ENCODE results near the gene RBM6.

The RBM6 gene

DNA sequence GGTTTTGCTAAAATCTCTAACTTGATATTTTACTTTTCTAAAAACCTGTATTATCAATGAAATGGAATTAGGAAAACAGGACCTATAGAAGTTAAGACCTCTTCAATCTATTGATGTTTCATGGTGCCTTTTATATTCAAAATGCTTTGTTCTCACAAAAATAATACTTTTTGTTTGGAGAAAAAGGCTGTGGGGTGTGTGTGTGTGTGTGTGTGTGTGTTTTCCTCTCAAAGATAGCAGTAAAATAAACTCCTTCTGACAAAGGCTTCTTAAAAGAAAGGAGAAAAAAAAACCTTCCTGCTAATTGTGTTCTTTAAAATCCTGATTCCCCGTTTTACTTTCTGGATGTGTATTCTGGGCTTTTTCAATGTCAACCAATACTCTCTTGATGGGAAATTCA lies 54.5 kb downstream of the RBM6 start:
- H3K36me3 ChIP-seq (ENCODE audit: insufficient read depth, insufficient read length, low read length), result peaks cover 18% of the 10 kb centered on the region
- TF ChIP-seq ZNF274 (IDR thresholded peaks at IDR 0.05; ENCODE audit: low read depth, low read length) (no peak), YY1 (IDR thresholded peaks at IDR 0.05; ENCODE audit: insufficient read depth, insufficient read length) (no peak), SUZ12 (IDR thresholded peaks at IDR 0.05; ENCODE audit: extremely low read depth, insufficient read depth, insufficient read length) (no peak)

DNA sequence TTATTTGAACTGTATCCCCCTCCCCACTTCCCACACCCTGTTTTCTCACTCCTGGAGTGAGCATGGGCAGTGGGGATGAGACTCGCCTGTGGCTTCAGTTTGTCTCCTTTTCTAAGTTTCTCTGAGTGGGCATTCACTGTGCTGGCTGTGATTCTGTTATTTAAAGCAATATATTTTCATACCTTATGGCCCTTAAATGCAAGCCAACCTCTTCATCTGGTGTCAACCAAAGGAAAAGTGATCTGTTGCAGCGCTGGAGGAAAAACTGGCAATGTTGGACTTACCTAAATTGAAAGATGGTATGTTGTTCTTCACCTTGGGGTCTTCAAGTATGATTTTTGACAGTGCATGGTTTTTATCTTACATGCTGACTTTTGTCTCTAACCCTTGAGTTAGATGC lies 56.1 kb downstream of the RBM6 start:
- H3K4me3 ChIP-seq (ENCODE audit: insufficient read length, low read depth), result no peak overlapping the region
- no peaks in the 10 kb centered on the region for H3K9me3 ChIP-seq (ENCODE audit: insufficient read depth, low read length)
- TF ChIP-seq YY1 (IDR thresholded peaks at IDR 0.05; ENCODE audit: insufficient read depth, insufficient read length) (no peak), ZNF274 (IDR thresholded peaks at IDR 0.05; ENCODE audit: low read depth, low read length) (no peak), SUZ12 (IDR thresholded peaks at IDR 0.05; ENCODE audit: extremely low read depth, insufficient read depth, insufficient read length) (no peak)
- DNase-seq (ENCODE audit: low read depth, low spot score), result no peak
- no peaks in the 10 kb centered on the region for H3K4me1 ChIP-seq (ENCODE audit: insufficient read depth, insufficient read length)
- H3K27me3 ChIP-seq (ENCODE audit: insufficient read depth, insufficient read length), result no peaks in the 10 kb centered on the region
- no peak overlapping the region for H3K9ac ChIP-seq (ENCODE audit: insufficient read length, low read depth)
- H3K36me3 ChIP-seq (ENCODE audit: insufficient read depth, insufficient read length, low read length), result peaks cover 13% of the 10 kb centered on the region

More for the DNA sequence above, 54.5 kb downstream of the RBM6 start:
- Histone ChIP-seq H3K9ac (ENCODE audit: insufficient read length, low read depth) (no peak overlapping the region), H3K4me1 (ENCODE audit: insufficient read depth, insufficient read length) (no peaks in the 10 kb centered on the region), H3K9me3 (ENCODE audit: insufficient read depth, low read length) (no peaks in the 10 kb centered on the region), H3K4me3 (ENCODE audit: insufficient read length, low read depth) (no peak overlapping the region), H3K27me3 (ENCODE audit: insufficient read depth, insufficient read length) (no peaks in the 10 kb centered on the region)
- DNase-seq (ENCODE audit: low read depth, low spot score), result no peak

DNA sequence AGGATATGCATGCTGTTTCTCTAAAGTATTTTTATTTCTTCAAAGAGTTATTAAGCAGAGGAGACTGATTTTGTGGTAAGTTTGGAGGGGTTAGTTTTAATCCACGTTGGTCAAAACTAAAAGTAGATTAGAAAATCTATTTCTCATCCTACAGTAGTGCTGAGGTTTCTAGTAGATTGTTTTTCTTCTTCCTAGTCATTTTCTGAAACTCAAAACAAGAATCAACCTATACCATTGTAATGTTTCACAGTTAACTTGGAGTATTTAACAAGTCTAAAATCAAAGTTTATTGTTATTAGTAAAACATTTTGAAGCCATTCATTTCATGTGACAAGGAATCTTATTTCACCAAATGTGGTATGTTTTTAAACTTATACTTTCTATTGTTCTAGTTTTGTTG lies 57.9 kb downstream of the RBM6 start:
- no peak for TF ChIP-seq SUZ12 (IDR thresholded peaks at IDR 0.05; ENCODE audit: extremely low read depth, insufficient read depth, insufficient read length)
- TF ChIP-seq ZNF274 (IDR thresholded peaks at IDR 0.05; ENCODE audit: low read depth, low read length), result no peak
- TF ChIP-seq YY1 (IDR thresholded peaks at IDR 0.05; ENCODE audit: insufficient read depth, insufficient read length), result no peak
- H3K4me3 ChIP-seq (ENCODE audit: insufficient read length, low read depth), result no peak overlapping the region
- DNase-seq (ENCODE audit: low read depth, low spot score), result no peak
- no peaks in the 10 kb centered on the region for H3K27me3 ChIP-seq (ENCODE audit: insufficient read depth, insufficient read length)
- H3K36me3 ChIP-seq (ENCODE audit: insufficient read depth, insufficient read length, low read length), result peaks cover 21% of the 10 kb centered on the region
- H3K4me1 ChIP-seq (ENCODE audit: insufficient read depth, insufficient read length), result no peaks in the 10 kb centered on the region
- no peak overlapping the region for H3K9ac ChIP-seq (ENCODE audit: insufficient read length, low read depth)
- H3K9me3 ChIP-seq (ENCODE audit: insufficient read depth, low read length), result no peaks in the 10 kb centered on the region

DNA sequence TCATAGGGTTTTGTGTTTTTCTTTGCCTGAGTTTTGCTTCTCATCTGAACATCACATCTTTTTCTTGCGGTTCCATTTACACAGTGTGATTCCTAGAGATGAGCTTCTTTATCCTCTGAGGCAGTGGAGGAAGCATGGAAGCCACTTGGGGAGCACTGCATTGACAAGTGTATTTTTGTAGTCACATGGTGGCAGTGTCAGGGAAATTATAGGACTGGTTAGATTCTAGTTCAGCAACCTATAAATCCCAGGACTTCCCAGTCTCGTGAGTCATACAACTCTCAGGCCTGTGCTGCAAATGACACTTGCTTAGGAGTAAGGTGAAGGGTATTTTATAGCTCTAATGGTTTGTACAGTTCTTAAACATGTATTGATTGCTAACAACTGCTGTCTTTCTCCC lies 58.4 kb downstream of the RBM6 start:
- Histone ChIP-seq H3K27me3 (ENCODE audit: insufficient read depth, insufficient read length) (no peaks in the 10 kb centered on the region), H3K36me3 (ENCODE audit: insufficient read depth, insufficient read length, low read length) (peaks cover 18% of the 10 kb centered on the region), H3K9ac (ENCODE audit: insufficient read length, low read depth) (no peak overlapping the region), H3K4me1 (ENCODE audit: insufficient read depth, insufficient read length) (no peaks in the 10 kb centered on the region), H3K9me3 (ENCODE audit: insufficient read depth, low read length) (no peaks in the 10 kb centered on the region), H3K4me3 (ENCODE audit: insufficient read length, low read depth) (no peak overlapping the region)
- no peak for DNase-seq (ENCODE audit: low read depth, low spot score)
- TF ChIP-seq SUZ12 (IDR thresholded peaks at IDR 0.05; ENCODE audit: extremely low read depth, insufficient read depth, insufficient read length) (no peak), YY1 (IDR thresholded peaks at IDR 0.05; ENCODE audit: insufficient read depth, insufficient read length) (no peak), ZNF274 (IDR thresholded peaks at IDR 0.05; ENCODE audit: low read depth, low read length) (no peak)

DNA sequence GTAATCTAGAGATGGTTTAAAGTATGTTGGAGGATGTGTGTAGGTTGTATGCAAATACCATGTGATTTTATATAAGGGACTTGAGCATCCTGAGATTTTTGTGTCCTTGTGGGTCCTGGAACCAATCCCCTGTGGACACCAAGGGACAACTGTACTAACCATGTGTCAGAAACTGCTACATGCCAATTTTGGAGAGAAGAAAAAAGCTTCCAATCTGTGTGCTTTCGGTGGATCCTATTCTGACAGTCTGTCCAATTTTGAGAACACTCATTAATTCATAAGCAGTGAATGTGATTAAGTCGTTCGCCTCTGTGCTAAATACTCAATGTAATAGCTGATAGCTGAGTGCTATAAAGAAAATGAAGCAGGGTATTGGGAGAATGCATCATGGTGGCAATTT lies 61.6 kb downstream of the RBM6 start:
- Histone ChIP-seq H3K4me1 (ENCODE audit: insufficient read depth, insufficient read length) (no peaks in the 10 kb centered on the region), H3K36me3 (ENCODE audit: insufficient read depth, insufficient read length, low read length) (peaks cover 25% of the 10 kb centered on the region), H3K9me3 (ENCODE audit: insufficient read depth, low read length) (no peaks in the 10 kb centered on the region), H3K4me3 (ENCODE audit: insufficient read length, low read depth) (no peak overlapping the region), H3K27me3 (ENCODE audit: insufficient read depth, insufficient read length) (no peaks in the 10 kb centered on the region), H3K9ac (ENCODE audit: insufficient read length, low read depth) (no peak overlapping the region)
- TF ChIP-seq SUZ12 (IDR thresholded peaks at IDR 0.05; ENCODE audit: extremely low read depth, insufficient read depth, insufficient read length), result no peak
- TF ChIP-seq YY1 (IDR thresholded peaks at IDR 0.05; ENCODE audit: insufficient read depth, insufficient read length), result no peak
- no peak for TF ChIP-seq ZNF274 (IDR thresholded peaks at IDR 0.05; ENCODE audit: low read depth, low read length)
- DNase-seq (ENCODE audit: low read depth, low spot score), result no peak

DNA sequence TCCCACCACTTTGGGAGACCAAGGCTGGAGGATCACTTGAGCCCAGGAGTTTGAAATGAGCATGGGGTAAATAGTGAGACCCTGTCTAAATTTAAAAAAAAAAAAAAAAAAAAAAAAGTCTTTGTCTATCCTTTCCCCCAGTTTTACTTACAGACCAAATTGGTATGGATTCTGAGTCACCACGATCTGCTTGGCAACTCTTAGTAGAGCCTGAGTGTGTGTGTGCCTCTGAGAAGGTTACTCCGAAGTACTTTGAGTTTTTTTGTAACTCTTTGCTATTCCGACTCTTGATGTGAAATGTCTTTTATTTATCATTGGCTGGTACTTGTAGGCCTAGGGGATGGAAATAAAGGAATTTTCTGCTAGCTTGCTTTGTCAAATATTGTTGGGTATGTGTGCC lies 63.3 kb downstream of the RBM6 start:
- DNase-seq (ENCODE audit: low read depth, low spot score), result no peak
- H3K36me3 ChIP-seq (ENCODE audit: insufficient read depth, insufficient read length, low read length), result peaks cover 25% of the 10 kb centered on the region
- no peak for TF ChIP-seq YY1 (IDR thresholded peaks at IDR 0.05; ENCODE audit: insufficient read depth, insufficient read length)
- TF ChIP-seq ZNF274 (IDR thresholded peaks at IDR 0.05; ENCODE audit: low read depth, low read length), result no peak
- no peak for TF ChIP-seq SUZ12 (IDR thresholded peaks at IDR 0.05; ENCODE audit: extremely low read depth, insufficient read depth, insufficient read length)

DNA sequence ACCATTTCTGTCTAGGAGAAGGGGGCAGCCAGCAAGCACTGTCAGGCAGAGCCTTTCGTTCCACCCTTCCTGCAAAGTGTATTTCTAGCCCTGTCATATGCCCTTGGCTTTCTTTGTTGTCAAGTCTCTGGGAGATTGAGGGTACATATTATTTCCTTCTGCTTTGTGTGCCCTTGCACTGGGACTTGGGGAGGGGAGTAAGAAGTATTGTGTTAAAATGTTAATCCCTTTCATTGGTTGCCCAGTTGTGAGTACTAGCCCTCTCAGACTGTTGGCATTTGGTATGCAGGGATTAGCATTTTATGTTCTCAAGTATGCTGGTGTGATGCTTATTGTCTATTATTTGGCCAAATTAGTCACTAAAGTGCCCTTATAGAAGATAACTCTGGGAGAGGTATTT lies 63.9 kb downstream of the RBM6 start:
- Histone ChIP-seq H3K4me1 (ENCODE audit: insufficient read depth, insufficient read length) (no peaks in the 10 kb centered on the region), H3K27me3 (ENCODE audit: insufficient read depth, insufficient read length) (no peaks in the 10 kb centered on the region), H3K36me3 (ENCODE audit: insufficient read depth, insufficient read length, low read length) (peaks cover 25% of the 10 kb centered on the region), H3K4me3 (ENCODE audit: insufficient read length, low read depth) (no peak overlapping the region), H3K9me3 (ENCODE audit: insufficient read depth, low read length) (no peaks in the 10 kb centered on the region), H3K9ac (ENCODE audit: insufficient read length, low read depth) (no peak overlapping the region)
- TF ChIP-seq ZNF274 (IDR thresholded peaks at IDR 0.05; ENCODE audit: low read depth, low read length) (no peak), SUZ12 (IDR thresholded peaks at IDR 0.05; ENCODE audit: extremely low read depth, insufficient read depth, insufficient read length) (no peak), YY1 (IDR thresholded peaks at IDR 0.05; ENCODE audit: insufficient read depth, insufficient read length) (no peak)
- no peak for DNase-seq (ENCODE audit: low read depth, low spot score)

More for the DNA sequence above, 63.3 kb downstream of the RBM6 start:
- Histone ChIP-seq H3K9me3 (ENCODE audit: insufficient read depth, low read length) (no peaks in the 10 kb centered on the region), H3K4me3 (ENCODE audit: insufficient read length, low read depth) (no peak overlapping the region), H3K9ac (ENCODE audit: insufficient read length, low read depth) (no peak overlapping the region), H3K27me3 (ENCODE audit: insufficient read depth, insufficient read length) (no peaks in the 10 kb centered on the region), H3K4me1 (ENCODE audit: insufficient read depth, insufficient read length) (no peaks in the 10 kb centered on the region)

Data from NT2/D1 (cell line).